PC-9 (cell line): Measurements from ENCODE around the gene AGRN. TPM values are rescaled to one million over a fixed set of nuclear protein-coding genes. Genes with fewer than 3 reads are reported as not detected.

Experiments
- BruUV-seq: library from RNA; stranded (reverse); fragments of 400-500 nt; replicated peaks from 2 replicates; lab custom pipeline; 2021; lab: Mats Ljungman, UMichigan
- CTCF ChIA-PET: fragments of 300-600 bp; sonication (Branson Sonifier 250); formaldehyde crosslinking; loops from one replicate; lab custom pipeline; 2022; ENCODE audit warnings: antibody characterized with exemption; lab: Charles Lee
- POLR2A ChIA-PET: fragments of 300-600 bp; sonication (Branson Sonifier 250); formaldehyde crosslinking; loops from one replicate; lab custom pipeline; 2022; ENCODE audit warnings: antibody characterized with exemption; ENCODE audit not compliant: unreplicated experiment; lab: Charles Lee
- DNase-seq, 2 experiments: peaks; one replicate each; pipeline versions ENCODE4 v3.0.0 to v3.0.0-alpha.2; 2015 to 2022; ENCODE audit warnings: mixed read lengths in 1 of 2
- H2AFZ ChIP-seq: fragments of 200-600 bp; sonication (generic); 2 replicates; pipeline ENCODE4 v1.8.1; 2017; ENCODE audit warnings: antibody characterized with exemption
- H3F3A ChIP-seq: fragments of 200-600 bp; sonication (generic); 2 replicates; pipeline ENCODE4 v1.8.1; 2017; ENCODE audit warnings: antibody characterized with exemption, mild to moderate bottlenecking, low read depth; ENCODE audit not compliant: insufficient read depth
- H3K27ac ChIP-seq: fragments of 200-600 bp; sonication (generic); 2 replicates; pipeline ENCODE4 v1.6.1; 2016; ENCODE audit warnings: mixed run types
- H3K27me3 ChIP-seq: fragments of 200-600 bp; sonication (generic); 2 replicates; pipeline ENCODE4 v1.6.1; 2016; ENCODE audit warnings: low read depth, mixed run types; ENCODE audit not compliant: insufficient read depth
- H3K36me3 ChIP-seq: fragments of 200-600 bp; sonication (generic); 2 replicates; pipeline ENCODE4 v1.6.1; 2016; ENCODE audit warnings: low read depth, mixed run types
- H3K4me1 ChIP-seq: fragments of 200-600 bp; sonication (generic); replicated peaks from 2 replicates; pipeline ENCODE4 v1.6.1; 2016; ENCODE audit warnings: mixed run types; ENCODE audit not compliant: insufficient read depth
- H3K4me2 ChIP-seq: fragments of 200-600 bp; sonication (generic); 2 replicates; pipeline ENCODE4 v1.6.1; 2017; ENCODE audit warnings: mixed run types
- H3K4me3 ChIP-seq: fragments of 200-600 bp; sonication (generic); 2 replicates; pipeline ENCODE4 v1.6.1; 2016; ENCODE audit warnings: mixed run types
- H3K79me2 ChIP-seq: fragments of 200-600 bp; sonication (generic); 2 replicates; pipeline ENCODE4 v1.6.1; 2017; ENCODE audit warnings: low read depth, mixed run types
- H3K9me2 ChIP-seq: fragments of 200-600 bp; sonication (generic); 2 replicates; pipeline ENCODE4 v1.8.1; 2017; ENCODE audit warnings: mild to moderate bottlenecking; ENCODE audit not compliant: insufficient read depth
- H3K9me3 ChIP-seq: fragments of 200-600 bp; sonication (generic); 2 replicates; pipeline ENCODE4 v1.8.1; 2016; ENCODE audit warnings: low read depth; ENCODE audit not compliant: insufficient read depth
- H4K20me1 ChIP-seq: fragments of 200-600 bp; sonication (generic); 2 replicates; pipeline ENCODE4 v1.8.1; 2017; ENCODE audit not compliant: insufficient read depth
- EZH2 ChIP-seq: fragments of 200-600 bp; sonication (generic); IDR thresholded peaks from 2 replicates; pipeline ENCODE4 v1.8.0; 2017; ENCODE audit warnings: antibody characterized with exemption, low read depth
- intact Hi-C: fragments of 100-400 bp; cut with micrococcal nuclease; formaldehyde crosslinking; loops from one replicate; pipeline ENCODE4 v1.10.0; 2022; ENCODE audit not compliant: unreplicated experiment
- total RNA-seq: library from RNA; stranded (reverse); gene quantifications from 2 replicates; pipeline ENCODE4 v1.2.3, GENCODE V29; 2021
- TF ChIP-seq, protein P1 (sequence below): fragments of 200-600 bp; sonication (generic); conservative IDR thresholded peaks from 2 replicates; pipeline ENCODE4 v1.6.1; 2017; ENCODE audit warnings: mixed run types, antibody characterized with exemption, mild to moderate bottlenecking, moderate library complexity

Gene AGRN
- total RNA-seq, 1 experiment from 2014 or later, result 278 TPM

DNA sequence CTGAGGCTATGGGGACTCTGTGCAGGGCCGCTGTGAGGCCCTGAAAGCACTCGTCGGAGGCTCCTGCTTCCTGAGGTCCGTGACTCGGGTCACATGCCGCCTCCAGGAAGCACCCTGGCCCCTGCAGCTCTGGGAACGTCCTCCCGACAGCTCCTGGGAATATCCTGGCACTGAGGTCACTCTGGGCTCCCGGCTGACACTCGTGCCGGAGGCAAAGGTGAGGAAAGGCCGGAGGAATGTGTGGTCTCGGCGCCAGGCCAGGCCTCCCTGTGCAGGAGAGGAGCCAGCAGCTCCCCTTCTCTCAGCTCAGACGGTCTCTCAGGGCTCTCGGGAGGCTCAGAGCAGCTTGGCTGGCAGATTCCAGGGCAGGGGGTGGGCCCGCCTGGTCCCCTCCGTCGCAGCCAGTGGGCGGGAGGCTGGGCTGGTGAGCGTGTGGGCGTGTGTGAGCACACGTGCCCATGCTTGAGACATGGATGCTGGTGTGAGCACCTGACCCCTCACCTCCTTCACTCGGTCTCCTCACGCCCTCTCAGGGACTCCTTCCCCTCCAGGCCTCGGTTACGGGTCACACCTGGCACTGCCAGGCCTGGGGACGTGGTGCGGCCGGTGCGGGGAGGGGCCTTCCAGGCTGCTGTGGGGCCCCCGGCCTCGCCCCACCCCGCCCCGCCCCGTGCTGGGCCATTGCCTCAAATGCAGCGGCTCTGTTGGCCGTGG lies 59.6 kb downstream of the AGRN start:
- CTCF ChIA-PET, result interaction anchor here (1.2 kb wide), 1 partner anchor 21 kb away, joined by 4 read pairs; no protein-coding TSS in a partner anchor
- intact Hi-C loops, result loop anchor here (2.0 kb wide), 1 partner anchor 79 kb away; no protein-coding TSS in a partner anchor
- POLR2A ChIA-PET, result interaction anchor here (0.7 kb wide), 1 partner anchor 78 kb away, joined by 11 read pairs; no protein-coding TSS in a partner anchor
- no peaks in the 10 kb centered on the region for H3K9me2 ChIP-seq
- no peaks in the 10 kb centered on the region for H3K79me2 ChIP-seq
- H3K27me3 ChIP-seq, result no peaks in the 10 kb centered on the region
- peak overlapping the region; percentile 91 for H3K4me2 ChIP-seq
- peaks cover 20% of the 10 kb centered on the region for H3K4me1 ChIP-seq
- BruUV-seq, result no TSS peak
- H2AFZ ChIP-seq, result 0 out of 2 replicates have a peak overlapping the region, but pooled peaks have one; percentile 62
- H3F3A ChIP-seq, result peaks cover 19% of the 10 kb centered on the region
- peak; percentile 96 for DNase-seq
- no peaks in the 10 kb centered on the region for H3K9me3 ChIP-seq
- TF ChIP-seq, protein P1, sequence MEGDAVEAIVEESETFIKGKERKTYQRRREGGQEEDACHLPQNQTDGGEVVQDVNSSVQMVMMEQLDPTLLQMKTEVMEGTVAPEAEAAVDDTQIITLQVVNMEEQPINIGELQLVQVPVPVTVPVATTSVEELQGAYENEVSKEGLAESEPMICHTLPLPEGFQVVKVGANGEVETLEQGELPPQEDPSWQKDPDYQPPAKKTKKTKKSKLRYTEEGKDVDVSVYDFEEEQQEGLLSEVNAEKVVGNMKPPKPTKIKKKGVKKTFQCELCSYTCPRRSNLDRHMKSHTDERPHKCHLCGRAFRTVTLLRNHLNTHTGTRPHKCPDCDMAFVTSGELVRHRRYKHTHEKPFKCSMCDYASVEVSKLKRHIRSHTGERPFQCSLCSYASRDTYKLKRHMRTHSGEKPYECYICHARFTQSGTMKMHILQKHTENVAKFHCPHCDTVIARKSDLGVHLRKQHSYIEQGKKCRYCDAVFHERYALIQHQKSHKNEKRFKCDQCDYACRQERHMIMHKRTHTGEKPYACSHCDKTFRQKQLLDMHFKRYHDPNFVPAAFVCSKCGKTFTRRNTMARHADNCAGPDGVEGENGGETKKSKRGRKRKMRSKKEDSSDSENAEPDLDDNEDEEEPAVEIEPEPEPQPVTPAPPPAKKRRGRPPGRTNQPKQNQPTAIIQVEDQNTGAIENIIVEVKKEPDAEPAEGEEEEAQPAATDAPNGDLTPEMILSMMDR, result no peak
- TF ChIP-seq EZH2, result no peak
- H4K20me1 ChIP-seq, result no peaks in the 10 kb centered on the region
- peak overlapping the region; percentile 55 for H3K4me3 ChIP-seq
- H3K27ac ChIP-seq, result peak overlapping the region; percentile 93
- no peaks in the 10 kb centered on the region for H3K36me3 ChIP-seq

DNA sequence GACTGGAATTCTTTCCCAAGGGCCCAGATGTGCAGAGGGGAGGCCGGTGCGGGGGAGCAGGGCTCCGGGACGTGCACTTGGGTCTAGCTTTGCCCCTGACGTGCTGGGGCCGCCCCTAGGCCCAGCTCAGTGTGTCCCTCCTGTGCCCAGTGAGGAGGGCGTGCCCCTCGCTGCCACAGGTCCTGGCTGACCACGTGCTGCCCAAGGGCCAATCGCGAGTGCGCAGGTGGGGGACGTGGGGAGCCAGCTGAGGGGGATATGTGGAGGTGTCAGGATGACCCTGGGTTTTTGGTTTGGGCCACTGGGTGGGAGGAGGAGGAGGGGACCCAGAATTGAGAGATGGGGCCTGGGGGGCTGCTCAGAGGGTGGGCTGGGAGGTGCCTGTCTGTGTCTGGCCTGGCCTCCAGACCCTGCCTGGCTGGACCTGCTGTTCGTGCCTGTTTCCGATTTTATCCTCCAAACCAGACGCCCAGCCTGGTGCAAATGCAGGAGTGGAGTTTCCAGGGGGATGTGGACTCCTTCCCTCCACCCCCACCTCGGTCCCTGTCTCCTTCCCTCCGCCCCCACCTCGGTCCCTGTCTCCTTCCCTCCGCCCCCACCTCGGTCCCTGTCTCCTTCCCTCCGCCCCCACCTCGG lies 60.3 kb downstream of the AGRN start:
- CTCF ChIA-PET, result interaction anchor here (1.2 kb wide), 1 partner anchor 22 kb away, joined by 4 read pairs; no protein-coding TSS in a partner anchor
- H3K79me2 ChIP-seq, result no peaks in the 10 kb centered on the region
- peaks cover 13% of the 10 kb centered on the region for H3K4me1 ChIP-seq
- TF ChIP-seq EZH2, result no peak
- TF ChIP-seq, protein P1, result no peak
- peak overlapping the region; percentile 93 for H3K27ac ChIP-seq
- intact Hi-C loops, result no loop called here
- TSS peak; percentile 30 for BruUV-seq
- H4K20me1 ChIP-seq, result no peaks in the 10 kb centered on the region
- no peaks in the 10 kb centered on the region for H3K27me3 ChIP-seq
- H3K4me2 ChIP-seq, result peak overlapping the region; percentile 91
- no peaks in the 10 kb centered on the region for H3K36me3 ChIP-seq
- H3K4me3 ChIP-seq, result peak overlapping the region; percentile 55
- peak; percentile 76 to 85 for DNase-seq
- POLR2A ChIA-PET, result interaction anchor here (0.7 kb wide), 1 partner anchor 79 kb away, joined by 11 read pairs; no protein-coding TSS in a partner anchor
- peak overlapping the region; percentile 62; the same call in 1 of the 2 replicates for H2AFZ ChIP-seq
- H3F3A ChIP-seq, result peaks cover 14% of the 10 kb centered on the region; the same call in 1 of the 2 replicates
- H3K9me3 ChIP-seq, result no peaks in the 10 kb centered on the region
- H3K9me2 ChIP-seq, result no peaks in the 10 kb centered on the region

DNA sequence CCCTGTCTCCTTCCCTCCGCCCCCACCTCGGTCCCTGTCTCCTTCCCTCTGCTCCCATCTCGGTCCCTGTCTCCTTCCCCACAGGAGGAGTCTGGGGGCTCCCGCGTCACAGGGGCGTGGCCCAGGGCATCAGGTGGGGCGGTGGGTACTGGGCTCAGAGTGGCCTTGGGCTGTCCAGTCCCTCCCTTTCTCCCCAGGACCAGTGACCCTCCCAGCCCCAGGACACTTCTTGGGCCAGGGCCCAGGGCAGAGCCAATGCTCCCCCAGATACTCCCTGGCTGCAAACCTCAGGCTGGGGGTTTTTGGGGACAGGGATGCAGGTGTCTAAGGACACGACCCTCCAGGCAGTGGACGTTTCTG lies 61.0 kb downstream of the AGRN start:
- no peaks in the 10 kb centered on the region for H3K36me3 ChIP-seq
- no peak for TF ChIP-seq EZH2
- TF ChIP-seq, protein P1, result no peak
- no peak overlapping the region for H2AFZ ChIP-seq
- no peak for DNase-seq
- H3K4me3 ChIP-seq, result no peak overlapping the region
- H3K79me2 ChIP-seq, result no peaks in the 10 kb centered on the region
- H3K9me2 ChIP-seq, result no peaks in the 10 kb centered on the region
- no peaks in the 10 kb centered on the region for H4K20me1 ChIP-seq
- H3K4me1 ChIP-seq, result 0 out of 2 replicates have a peak, but pooled peaks cover 8% of the 10 kb centered on the region
- H3K9me3 ChIP-seq, result no peaks in the 10 kb centered on the region
- H3K4me2 ChIP-seq, result 0 out of 2 replicates have a peak overlapping the region, but pooled peaks have one; percentile 13
- no TSS peak for BruUV-seq
- intact Hi-C loops, result no loop called here
- H3K27me3 ChIP-seq, result no peaks in the 10 kb centered on the region
- peaks cover 14% of the 10 kb centered on the region; the same call in 1 of the 2 replicates for H3F3A ChIP-seq
- no peak overlapping the region for H3K27ac ChIP-seq
- ChIA-PET POLR2A (no interaction called here), CTCF (no interaction called here)
